ENCODE measurements around the gene SEPTIN2. TPM values are rescaled to one million over a fixed set of nuclear protein-coding genes. Genes with fewer than 3 reads are reported as not detected.
A peak's percentile ranks its signal among the peaks of the same experiment; 100 is the strongest.
"Not testable (repeated sequence)": the region's sequence is repeated elsewhere in the genome, so short reads cannot be mapped to it uniquely, and the experiment has no call there.

Gene SEPTIN2
- 177 TPM for total RNA-seq

DNA sequence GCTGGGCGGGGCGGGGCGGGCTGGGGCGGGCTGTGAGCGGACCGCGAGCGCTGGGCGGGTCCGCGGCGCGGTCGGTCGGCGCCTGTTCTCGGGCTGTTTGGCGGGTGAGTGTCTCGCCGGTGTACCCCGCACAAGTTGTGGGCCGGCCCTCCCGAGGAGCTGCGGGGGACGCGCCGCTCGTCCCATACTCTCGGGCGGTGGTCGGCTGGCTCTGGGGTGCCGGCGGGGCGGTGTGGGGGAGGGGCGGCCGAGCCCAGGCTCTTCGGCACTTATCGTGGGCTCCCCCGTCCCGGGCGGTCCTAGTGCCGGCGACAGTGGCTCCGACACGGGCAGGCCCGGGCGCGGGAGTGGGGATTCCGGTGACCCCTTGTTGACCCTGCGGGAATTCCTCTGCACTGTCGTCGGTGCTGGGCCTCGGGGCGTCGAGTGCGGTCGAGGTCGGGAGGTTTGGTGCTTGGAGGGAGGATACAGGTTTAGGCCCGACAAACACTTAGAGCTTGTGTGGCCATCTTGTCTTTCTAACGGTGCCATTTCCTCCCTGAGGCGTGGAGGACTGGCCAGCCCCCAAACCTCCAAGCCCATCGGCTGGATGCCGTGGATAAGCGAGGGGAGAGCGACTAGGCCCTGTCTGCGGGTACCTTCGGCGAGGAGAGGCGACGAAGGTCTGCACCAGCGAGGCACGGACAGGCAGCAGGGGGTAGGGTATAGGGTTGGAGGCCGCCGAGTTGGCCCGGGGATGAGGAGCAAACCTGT, at the start of gene SEPTIN2:
SEPTIN2 (plus strand) TSS at position 47 of the 753 bp plus-strand sequence. CDS start 8,308 bp downstream, outside the sequence.
- ATAC-seq: peak; percentile 59

DNA sequence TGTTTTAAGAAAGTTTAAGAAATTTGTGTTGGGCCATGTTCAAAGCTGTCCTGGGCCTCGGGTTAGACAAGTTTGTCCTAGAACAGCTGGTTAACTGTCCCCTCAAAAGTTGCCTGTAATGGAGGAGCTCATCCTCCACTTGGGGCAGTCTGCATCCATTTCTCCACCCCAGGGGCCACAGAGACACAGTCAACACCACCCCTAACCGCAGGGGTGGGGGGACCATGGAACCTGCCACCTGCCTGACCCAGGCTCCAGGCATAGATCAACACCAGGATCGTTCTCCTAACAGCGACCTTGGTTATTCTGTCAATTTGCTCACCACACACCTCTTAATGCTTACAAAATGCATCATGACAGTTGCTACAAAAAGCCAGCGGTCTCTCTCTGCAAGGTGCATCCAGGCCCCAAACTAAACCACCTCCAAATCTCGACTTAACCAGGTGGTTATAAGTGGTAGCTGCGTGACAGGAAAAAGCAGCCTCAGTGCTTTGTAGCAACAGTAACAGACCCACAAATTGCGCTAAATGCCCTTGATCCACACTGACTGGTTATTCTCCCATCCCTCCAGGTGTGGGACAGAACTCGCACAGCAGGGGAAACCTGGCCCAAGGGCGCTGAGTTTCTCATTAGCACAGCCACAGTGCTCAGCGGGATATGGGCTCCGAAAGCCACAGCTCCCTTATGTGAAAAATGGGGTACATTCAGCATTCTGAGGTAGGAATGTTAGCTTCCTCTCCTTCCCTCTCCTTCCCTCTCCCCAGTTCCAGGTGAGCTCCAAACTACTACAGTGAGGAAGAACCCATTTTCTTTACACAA, 48.3 kb upstream of the SEPTIN2 start:
- ATAC-seq: no peak

DNA sequence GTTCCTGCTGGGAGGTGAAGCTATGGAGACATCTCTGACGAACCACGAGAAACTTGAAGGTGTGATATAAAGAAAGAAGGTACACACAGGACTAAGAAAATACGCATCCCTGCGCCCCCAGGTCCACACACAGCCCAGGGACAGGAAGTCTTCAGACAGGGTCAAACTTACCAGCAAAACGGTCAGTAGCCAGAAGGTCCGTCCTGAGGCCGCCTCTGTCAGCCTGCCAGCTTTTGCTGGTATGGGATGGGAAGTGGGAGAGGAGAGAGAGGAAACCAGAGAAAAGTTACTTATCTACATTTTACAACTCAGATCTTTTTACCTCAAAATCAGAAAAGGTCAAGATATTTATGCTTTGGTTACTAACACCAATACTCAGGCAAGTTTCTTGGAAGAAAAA, 47.4 kb upstream of the SEPTIN2 start:
- no peak for ATAC-seq

DNA sequence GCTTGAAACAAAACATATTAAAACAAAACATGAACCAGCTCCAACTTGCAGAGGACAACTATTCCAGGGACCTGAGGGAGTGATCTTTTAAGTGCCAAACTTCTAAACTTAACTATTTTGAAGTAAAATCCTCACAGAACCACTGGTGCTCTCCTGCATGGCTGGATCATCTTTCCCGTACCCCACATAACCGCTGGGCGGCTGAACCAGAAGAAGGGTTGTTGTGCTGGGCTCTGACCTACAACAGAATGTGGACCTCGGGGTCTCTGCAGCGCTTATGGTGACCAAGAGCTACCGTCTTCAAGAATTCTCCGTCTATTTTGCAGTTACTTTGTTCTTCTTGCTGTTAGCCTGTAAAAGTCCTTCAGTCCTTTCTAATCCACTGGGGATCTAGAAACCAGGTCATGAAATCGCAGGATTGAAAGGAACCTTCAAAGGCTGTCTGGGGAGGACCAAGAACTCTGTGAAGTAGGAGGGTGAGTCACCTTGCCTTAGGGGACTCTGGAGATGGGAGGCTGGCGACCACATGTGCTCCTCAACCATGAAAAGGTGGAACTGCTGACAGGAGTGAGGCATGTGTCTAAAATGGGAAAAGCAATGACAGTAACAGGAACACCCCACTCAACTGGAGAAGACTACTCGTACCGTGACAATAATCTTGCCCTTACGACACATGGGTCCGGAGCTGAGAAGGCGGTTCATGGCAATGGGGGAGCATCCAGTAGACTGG, 46.8 kb upstream of the SEPTIN2 start:
- peak; percentile 22 for ATAC-seq

DNA sequence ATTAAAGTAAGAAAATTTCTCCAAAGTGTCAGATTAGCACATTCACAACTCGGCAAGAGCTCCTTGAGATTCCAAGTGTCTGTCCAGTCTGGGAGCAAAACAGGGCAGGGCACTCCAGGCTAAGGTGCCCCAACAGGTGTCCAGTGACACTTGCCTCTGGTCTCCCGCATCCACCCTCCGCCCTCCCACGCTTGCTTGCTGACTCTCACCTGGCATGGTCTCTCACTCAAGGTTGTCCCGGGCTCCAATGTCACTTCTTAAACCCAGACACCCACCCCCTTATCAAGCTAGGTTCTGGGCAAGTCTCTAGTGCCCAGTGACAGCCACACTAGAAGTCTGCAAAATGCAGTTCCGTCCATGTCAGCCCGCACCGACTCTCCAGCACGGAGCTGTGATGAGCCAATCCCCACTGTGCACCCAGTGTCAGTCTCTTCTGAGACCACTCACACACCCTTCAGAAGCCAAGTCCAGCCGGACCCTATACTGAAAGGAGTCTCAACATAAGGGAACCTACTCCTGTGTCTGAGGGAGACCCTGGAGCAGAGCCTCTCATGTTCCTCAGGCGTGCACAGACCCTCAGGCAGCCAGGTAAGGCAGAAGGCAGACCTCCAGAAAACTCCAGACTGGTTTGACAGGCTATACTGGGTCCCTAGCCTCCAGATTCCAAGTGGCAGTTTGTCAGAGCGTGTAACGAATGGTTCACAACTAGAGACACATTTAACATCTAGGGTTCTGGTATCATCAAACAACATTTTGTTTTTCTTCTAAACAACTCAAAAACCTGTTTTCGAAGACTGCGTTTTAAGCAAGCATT, 45.8 kb upstream of the SEPTIN2 start:
- ATAC-seq: no peak

DNA sequence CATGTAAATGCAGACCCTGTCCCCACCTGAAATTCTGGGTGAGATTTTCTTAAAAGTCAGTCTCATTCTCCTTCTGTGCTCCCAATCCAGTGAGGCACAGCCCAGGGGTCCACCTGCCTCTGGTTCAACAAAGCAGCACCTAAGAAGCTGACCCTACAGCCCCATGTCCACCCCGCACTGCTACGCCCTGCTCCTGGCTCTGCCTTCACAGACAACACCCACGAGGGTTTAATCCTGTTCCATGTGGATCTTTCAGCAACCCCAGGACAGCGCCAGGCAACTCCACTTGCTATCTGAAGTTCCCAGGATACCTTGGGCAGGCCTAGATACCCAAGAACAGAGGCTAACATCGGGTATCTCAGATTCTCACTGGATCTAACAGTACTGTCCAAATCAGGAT, 45.2 kb upstream of the SEPTIN2 start:
- ATAC-seq: no peak

DNA sequence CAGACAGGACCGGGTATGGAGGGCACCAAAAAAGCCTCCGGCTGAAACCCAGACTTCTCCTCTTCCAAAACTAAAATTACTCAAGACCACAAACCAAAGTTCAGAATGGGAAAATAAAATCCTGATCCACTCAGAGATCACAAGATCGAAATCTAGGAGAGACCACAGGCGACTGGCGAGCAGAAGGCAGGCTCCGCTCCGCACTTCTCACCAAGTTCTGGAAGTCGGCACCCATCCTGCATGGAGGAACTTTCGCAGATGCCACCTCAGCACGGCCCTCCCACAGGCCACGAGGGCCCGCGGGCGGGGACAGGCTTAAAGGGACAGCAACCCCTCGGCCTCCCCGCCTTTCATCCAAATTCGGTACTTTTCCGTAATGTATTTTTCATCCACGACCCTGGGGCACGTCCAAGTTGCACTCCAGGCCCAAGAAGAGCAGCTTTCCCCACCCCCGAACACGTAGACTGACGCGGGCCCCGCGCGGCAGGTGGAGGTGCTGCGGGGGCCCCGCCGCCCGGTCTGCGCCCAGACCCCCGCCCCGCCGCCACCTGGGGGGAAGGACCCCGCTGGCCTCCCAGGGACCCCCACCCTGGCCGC, 43.9 kb upstream of the SEPTIN2 start:
- peak; percentile 77 for ATAC-seq

DNA sequence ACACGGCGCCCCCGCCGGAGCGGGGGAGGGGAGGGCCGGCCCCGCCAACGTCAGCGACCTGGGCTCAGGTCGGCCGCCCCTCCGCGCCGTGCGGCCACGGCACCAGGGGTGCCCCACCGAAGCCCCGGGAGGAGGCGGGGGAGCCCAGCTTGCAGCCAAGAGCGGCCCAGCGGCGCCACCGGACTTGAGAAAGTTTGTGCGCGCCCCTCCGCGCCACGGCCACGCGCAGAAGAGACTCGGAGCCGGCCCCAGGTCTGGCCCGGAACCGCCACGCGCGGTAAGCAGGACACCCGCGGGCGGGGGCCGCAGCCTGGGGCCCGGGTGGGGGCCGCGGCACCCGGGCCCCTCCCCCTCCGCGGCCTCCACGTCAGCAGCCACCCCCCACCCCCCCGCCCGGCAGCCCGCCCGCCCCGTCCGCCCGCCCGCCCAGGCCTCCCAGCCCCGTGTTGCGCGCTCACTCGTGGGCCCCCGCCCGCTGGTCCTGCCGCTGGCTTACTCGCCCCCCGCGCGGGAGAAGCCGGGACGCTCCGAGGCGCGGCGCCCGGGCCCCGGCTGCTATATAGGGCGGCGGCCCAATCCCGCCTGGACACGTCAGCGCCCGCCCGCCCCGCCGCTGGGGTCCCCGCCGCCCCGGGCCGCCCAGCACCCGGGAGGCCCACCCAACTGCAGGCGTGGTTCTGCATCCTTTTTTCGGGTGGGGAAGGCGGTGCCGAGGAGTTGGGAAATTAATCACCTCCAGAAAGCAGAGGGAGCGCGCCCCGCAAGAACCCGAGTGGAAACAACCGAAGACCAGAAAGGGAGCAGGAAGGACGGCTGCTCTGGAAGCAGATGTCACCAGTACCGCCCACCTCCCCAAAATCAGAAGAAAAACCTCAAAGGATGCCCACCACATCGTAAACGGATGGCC, 43.2 kb upstream of the SEPTIN2 start:
- ATAC-seq: peak; percentile 75

DNA sequence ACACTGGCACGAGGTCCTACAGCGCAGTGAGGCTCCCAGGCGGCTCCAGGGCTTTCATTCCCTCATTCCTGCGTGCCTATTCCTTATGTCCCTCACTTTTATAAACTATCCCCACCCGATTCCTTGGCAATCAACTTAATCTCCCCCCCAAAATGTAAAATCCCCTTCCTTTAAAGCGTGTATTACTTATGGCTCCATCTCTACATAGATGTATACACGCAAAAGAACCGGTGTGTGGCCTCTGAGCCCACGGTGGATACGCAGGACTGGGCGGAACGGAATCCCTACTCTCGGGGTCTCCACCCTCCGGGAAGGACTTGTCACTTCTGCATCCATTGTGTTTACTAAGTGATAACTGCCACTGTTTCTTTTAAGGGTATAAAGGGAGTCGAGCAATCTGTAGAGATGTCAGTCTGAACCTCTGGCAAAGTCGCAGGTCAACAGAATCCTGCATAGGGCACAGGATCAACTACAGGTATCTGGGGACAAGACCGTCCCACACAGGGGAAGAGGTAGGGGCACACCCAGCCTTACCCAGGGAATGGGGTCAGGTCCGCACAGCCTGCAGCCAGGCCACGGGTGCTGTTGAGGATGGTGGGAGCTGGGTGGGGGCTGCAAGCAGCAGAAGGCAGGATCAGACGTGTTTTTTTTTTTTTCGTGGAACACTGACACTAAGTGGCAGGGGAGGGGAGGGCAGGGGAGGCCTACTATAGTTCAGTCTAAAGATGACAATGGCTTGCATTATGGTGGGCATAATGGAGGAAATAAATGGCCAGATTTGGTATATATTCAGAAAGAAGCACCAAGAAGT, 42.3 kb upstream of the SEPTIN2 start:
- ATAC-seq: no peak

DNA sequence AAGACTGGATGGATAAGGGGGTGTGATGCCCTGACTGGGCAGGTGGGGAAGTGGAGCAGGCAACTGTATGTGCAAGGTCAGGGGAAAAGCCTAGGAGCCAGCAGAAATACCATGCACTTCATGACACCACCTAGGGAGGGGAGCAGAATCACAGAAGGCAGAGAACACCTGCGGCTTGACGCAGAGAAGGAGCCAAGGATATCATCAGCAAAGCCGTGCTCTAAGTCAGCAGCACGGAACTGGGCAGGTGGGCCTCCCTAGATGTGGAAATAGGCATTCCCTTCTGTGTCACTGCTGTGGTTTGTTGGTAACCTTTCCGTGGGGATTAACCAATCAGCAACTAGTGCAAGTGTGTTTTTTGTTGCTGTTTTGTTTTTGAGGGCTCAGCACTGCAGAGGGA, 41.6 kb upstream of the SEPTIN2 start:
- ATAC-seq: no peak

DNA sequence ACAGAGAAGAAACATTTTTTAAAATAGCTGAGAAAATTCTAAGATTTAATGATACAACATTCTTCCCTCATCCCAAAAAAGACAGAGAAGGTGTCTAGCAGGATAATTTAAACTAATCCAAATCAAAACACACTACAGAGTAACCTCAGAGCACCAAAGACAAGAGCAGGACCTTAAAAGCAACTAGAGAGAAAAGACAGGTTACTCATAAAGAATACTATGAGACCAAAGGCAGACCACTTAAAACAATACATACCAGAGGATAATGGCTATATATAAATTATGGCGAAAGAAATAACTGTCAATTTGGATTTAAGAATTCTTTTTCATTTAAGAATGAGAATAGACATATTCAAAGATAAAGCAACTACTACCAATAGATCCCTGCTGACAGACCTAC, 40.2 kb upstream of the SEPTIN2 start:
- no peak for ATAC-seq

DNA sequence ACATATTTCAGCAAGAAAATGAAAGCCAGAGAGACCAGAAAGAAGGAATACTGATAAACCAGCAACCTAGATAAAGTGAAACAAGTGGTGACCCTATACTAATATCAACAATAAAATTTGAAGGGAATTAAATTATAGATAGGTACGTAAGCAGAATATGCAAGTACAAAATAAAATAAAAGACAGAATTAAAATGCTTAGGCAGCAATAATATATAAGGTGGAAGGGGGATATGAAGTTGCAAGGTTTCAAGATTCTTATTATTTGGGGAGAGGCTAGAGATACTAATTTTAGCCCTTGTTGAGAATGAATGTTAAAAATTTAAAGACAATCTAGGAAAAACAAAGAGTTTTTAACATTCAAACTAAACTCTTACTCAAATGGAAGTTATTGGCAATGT, 39.8 kb upstream of the SEPTIN2 start:
- no peak for ATAC-seq

DNA sequence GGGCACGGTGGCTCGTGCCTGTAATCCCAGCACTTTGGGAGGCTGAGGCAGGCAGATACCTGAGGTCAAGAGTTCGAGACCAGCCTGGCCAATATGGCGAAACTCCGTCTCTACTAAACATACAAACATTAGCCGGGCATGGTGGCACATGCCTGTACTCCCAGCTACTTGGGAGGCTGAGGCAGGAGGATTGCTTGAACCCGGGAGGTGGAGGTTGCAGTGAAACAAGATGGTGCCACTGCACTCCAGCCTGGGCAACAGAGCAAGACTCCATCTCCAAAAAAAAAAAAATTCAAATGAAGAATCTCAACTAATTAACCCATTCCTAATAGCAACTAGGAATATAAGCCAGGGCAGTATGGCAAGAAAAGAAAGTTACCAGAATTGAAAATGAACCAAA, 37.4 kb upstream of the SEPTIN2 start:
- ATAC-seq: not testable (repeated sequence)

DNA sequence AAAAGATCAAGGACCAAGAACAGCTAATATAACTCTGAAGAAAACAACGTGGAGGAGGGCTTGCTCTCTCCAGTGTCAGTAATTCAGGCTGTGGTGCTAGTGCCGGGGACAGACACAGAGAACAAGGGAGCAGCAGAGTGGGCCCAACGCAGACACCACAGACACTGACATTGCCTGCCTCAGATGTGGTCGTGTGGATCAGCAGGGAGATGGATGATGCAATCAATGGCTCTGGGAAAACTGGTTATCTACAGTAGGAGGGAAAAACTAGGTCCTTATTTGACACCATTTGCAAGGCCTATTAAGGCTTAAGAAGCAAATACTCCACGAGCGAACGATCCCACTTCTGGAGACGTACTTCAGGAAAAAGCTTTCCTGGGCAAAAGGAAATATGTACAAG, 36.3 kb upstream of the SEPTIN2 start:
- ATAC-seq: no peak

DNA sequence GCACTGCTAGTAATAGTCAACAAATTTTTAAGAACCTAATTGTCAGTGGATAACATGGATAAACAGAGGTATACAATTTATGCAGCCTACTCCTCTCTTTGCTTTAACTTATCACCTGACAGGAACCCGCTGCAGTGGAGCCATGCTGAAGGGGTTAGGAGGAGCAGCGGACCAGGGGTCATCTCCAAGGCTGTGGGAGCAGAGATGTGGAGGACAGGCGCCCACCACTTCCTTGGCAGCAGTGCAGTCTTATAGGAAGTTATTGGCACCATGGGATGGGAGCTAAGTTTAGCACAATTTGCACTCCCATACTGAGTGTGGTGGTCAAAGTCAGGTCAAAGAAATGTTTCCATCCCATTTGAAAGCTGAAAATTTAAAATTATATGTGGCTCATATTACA, 35.9 kb upstream of the SEPTIN2 start:
- ATAC-seq: no peak

DNA sequence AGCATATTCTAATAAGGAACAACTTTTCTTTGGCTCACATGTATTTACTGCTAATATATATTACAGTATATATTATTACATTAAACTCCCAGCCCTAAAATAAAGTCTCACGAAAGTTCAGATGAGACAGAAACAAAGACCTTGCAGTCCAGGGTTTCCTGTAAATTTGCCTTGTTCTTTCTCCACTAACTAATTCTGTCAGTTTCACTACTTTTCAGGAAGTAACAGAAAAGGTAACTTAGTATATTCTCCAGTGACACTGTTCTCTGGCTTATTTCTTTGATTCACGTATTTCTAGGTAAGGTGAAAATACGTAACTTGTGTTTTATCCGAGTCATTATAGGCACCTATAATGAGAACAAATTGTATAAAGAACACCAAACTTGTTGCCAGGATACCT, 35.4 kb upstream of the SEPTIN2 start:
- ATAC-seq: no peak

DNA sequence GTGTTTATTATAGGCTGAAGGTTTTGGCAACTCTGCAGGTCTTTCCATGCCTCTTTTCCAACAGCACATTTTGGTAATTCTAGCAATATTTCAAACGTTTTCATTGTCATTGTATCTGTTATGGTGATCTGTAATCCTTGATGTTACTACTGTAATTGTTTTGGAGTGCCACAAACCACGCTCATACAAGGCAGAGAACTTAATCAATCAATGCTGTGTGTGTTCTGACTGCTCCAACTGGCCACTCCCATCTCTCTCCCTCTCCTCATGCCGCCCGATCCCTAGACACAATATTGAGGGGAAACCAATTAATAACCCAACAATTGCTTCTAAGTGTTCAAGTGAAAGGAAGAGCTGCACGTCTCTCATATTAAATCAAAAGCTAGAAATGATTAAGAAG, 33.2 kb upstream of the SEPTIN2 start:
- no peak for ATAC-seq

DNA sequence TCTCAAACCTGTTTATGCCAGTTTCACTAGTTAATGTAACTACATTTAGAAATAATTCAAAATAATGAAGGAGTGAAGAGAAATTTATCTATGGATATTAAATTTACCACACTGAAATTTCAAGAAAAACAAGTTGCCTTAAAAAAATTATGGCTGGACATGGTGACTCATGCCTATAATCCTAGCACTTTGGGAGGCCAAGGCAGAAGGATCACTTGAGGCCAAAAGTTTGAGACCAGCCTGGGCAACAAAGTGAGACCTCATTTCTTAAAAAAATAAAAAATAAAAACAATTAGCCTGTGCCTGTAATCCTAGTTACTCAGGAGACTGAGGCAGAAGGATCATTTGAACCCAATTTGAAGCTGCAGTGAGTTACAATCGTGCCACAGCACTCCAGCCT, 30.1 kb upstream of the SEPTIN2 start:
- ATAC-seq: no peak

DNA sequence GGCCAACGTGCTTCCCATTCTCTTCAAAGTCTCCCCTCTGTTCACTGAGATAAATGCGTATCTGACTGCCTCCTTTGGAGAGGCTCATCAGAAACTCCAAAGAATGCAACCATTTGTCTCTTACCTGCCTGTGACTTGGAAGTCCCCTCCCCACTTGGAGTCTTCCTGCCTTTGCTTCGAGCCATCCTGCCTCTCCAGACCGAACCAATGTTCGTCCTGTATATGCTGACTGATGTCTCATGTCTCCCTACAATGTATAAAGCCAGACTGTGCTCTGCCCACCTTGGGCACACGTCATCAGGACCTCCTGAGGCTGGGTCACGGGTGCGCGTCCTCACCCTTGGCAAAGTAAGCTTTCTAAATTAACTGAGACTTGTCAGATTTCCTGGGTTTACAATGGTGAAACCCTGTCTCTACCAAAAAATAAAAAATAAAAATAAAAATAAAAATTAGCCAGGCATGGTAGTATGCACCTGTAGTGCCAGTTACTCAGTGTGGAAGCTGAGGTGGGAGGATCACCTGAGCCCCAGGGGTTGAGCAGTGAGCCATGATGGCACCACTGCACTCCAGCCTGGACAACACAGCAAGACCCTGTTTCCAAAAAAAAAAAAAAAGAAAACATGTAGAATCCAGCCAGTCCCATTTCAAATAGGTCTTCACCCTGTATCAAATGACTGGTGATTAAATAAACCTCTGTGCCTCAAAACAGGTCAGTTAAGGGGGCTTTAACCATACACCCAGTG, 29.2 kb upstream of the SEPTIN2 start:
- peak; percentile 40 for ATAC-seq
